ENCODE measurements around the gene ZFY. TPM values are rescaled to one million over a fixed set of nuclear protein-coding genes. Genes with fewer than 3 reads are reported as not detected.
"Not testable (repeated sequence)": the region's sequence is repeated elsewhere in the genome, so short reads cannot be mapped to it uniquely, and the experiment has no call there.

Gene ZFY
- total and polyA plus RNA-seq, 5 donors from 2014 or later, result 10.0 TPM; not detected in 4

DNA sequence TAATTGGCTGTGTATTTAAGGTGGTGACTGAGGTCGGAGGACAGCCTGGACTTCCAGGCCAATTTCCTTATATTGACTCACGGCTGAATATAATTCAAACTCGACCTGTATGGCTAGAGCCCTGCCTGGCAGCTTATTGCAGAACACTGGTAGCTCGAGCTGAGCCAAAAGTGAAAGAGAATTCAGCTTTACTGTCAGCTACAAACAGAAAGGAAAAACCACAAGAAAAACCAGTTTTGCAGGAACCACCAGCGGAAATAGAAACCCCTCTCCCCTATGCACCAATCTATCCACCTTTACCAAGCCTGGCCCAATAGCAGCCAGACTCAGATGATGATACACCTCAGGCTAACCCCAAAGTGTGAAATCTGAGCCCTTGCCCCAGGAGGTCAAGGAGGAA is 68.7 kb downstream of the ZFY start:
- Mint-ChIP-seq H3K9me3 (no peaks in the 10 kb centered on the region), H3K27ac (peak overlapping the region in 1 of 3 donors; percentile 98), H3K4me1 (peaks cover 0 to 38% (median 18%) of the 10 kb centered on the region in 4 donors), H3K4me3 (peak overlapping the region in 1 of 4 donors; percentile 98), H3K36me3 (no peaks in the 10 kb centered on the region), H3K27me3 (no peaks in the 10 kb centered on the region)
- Histone ChIP-seq H3K4me3 (ENCODE audit: low read depth, low read length) (peak overlapping the region; percentile 91), H3K27me3 (ENCODE audit: control insufficient read depth, insufficient read depth, low read length) (no peaks in the 10 kb centered on the region), H3K36me3 (ENCODE audit: control insufficient read depth, insufficient read depth, low read length) (peaks cover 3% of the 10 kb centered on the region), H3K4me1 (ENCODE audit: control insufficient read depth, insufficient read depth, low read length, poor library complexity, severe bottlenecking) (peaks cover 5% of the 10 kb centered on the region), H3K9me3 (ENCODE audit: control insufficient read depth in 2 of 2, low read length in 2 of 2) (no peaks in the 10 kb centered on the region), H3K27ac (ENCODE audit: insufficient read depth, low read length, poor library complexity, severe bottlenecking) (peak overlapping the region; percentile 79)
- DNase-seq, result peak in 1 of 3 donors; percentile 1
- ATAC-seq (ENCODE audit: low read depth in 2 of 2), result peak; percentile 51 to 65

DNA sequence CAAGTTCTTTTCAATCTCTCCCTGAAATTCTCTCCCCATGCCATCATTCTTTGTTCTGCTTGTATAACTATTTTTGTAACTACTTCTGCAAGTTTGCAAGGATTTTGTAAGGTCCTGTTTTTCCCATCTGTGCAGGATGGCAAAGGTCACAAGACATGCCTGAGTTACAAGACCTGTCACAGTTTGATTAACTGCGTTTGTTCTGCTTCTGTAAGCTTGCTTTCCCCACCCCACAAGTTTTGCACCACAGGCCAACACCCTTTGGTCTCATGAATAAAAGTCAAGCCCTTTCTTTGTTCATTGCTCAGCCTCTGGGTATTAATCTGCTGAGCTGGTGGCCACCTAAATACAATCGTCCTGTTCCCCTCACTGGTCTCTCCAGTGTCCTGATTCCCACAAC is 70.8 kb downstream of the ZFY start:
- H3K4me3 ChIP-seq (ENCODE audit: low read depth, low read length), result peak overlapping the region; percentile 11
- H3K9me3 ChIP-seq (ENCODE audit: control insufficient read depth in 2 of 2, low read length in 2 of 2); H3K36me3 ChIP-seq (ENCODE audit: control insufficient read depth, insufficient read depth, low read length); H3K4me1 ChIP-seq (ENCODE audit: control insufficient read depth, insufficient read depth, low read length, poor library complexity, severe bottlenecking); H3K9me3 Mint-ChIP-seq; H3K27ac Mint-ChIP-seq; H3K27me3 ChIP-seq (ENCODE audit: control insufficient read depth, insufficient read depth, low read length); H3K36me3 Mint-ChIP-seq; DNase-seq; H3K27me3 Mint-ChIP-seq; H3K27ac ChIP-seq (ENCODE audit: insufficient read depth, low read length, poor library complexity, severe bottlenecking); ATAC-seq (ENCODE audit: low read depth in 2 of 2): not testable (repeated sequence)
- peaks cover 0 to 43% (median 19%) of the 10 kb centered on the region in 4 donors for H3K4me1 Mint-ChIP-seq
- peak overlapping the region in 1 of 4 donors; percentile 79 for H3K4me3 Mint-ChIP-seq

DNA sequence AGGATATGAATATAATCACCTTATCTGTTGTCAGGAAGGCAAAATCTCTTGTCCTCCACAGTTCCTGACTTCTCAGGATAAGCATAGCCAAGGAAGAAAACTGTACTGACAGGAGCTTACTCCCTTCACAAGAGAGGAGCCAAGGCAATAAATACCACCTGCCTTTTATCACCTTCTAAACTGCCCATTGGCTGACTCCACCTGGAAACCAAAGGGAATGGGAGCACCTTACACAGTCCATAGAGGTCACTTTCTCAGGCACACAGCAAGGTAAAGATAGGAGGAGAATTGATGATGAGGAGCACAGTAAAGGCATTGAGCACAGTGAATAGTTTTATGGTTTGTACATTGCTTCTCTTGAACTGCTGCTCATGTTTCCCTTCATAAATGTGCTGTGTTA is 72.8 kb downstream of the ZFY start:
- Histone ChIP-seq H3K4me1 (ENCODE audit: control insufficient read depth, insufficient read depth, low read length, poor library complexity, severe bottlenecking) (peaks cover 5% of the 10 kb centered on the region), H3K36me3 (ENCODE audit: control insufficient read depth, insufficient read depth, low read length) (peaks cover 4% of the 10 kb centered on the region), H3K27me3 (ENCODE audit: control insufficient read depth, insufficient read depth, low read length) (no peaks in the 10 kb centered on the region), H3K9me3 (ENCODE audit: control insufficient read depth in 2 of 2, low read length in 2 of 2) (no peaks in the 10 kb centered on the region), H3K4me3 (ENCODE audit: low read depth, low read length) (no peak overlapping the region), H3K27ac (ENCODE audit: insufficient read depth, low read length, poor library complexity, severe bottlenecking) (no peak overlapping the region)
- ATAC-seq (ENCODE audit: low read depth in 2 of 2), result no peak
- no peak overlapping the region for H3K4me3 Mint-ChIP-seq
- no peaks in the 10 kb centered on the region for H3K36me3 Mint-ChIP-seq
- no peaks in the 10 kb centered on the region for H3K27me3 Mint-ChIP-seq
- H3K27ac Mint-ChIP-seq, result no peak overlapping the region
- no peak for DNase-seq
- H3K4me1 Mint-ChIP-seq, result peaks cover 0 to 35% (median 17%) of the 10 kb centered on the region in 4 donors
- no peaks in the 10 kb centered on the region for H3K9me3 Mint-ChIP-seq

- H3K4me3 Mint-ChIP-seq, result no peak overlapping the region
- no peaks in the 10 kb centered on the region for H3K27me3 Mint-ChIP-seq
- peaks cover 4% of the 10 kb centered on the region for H3K36me3 ChIP-seq (ENCODE audit: control insufficient read depth, insufficient read depth, low read length)
- peaks cover 0 to 35% (median 14%) of the 10 kb centered on the region in 4 donors for H3K4me1 Mint-ChIP-seq
- no peaks in the 10 kb centered on the region for H3K27me3 ChIP-seq (ENCODE audit: control insufficient read depth, insufficient read depth, low read length)
- H3K27ac ChIP-seq (ENCODE audit: insufficient read depth, low read length, poor library complexity, severe bottlenecking), result no peak overlapping the region
- H3K9me3 Mint-ChIP-seq, result no peaks in the 10 kb centered on the region
- no peak overlapping the region for H3K4me3 ChIP-seq (ENCODE audit: low read depth, low read length)
- H3K9me3 ChIP-seq (ENCODE audit: control insufficient read depth in 2 of 2, low read length in 2 of 2), result no peaks in the 10 kb centered on the region
- no peak for DNase-seq
- no peaks in the 10 kb centered on the region for H3K36me3 Mint-ChIP-seq
- no peak for ATAC-seq (ENCODE audit: low read depth in 2 of 2)
- H3K27ac Mint-ChIP-seq, result no peak overlapping the region
- no peaks in the 10 kb centered on the region for H3K4me1 ChIP-seq (ENCODE audit: control insufficient read depth, insufficient read depth, low read length, poor library complexity, severe bottlenecking)
These were observed 77.0 kb downstream of the ZFY start for GRCh38 chrY:3012226-3012625.

- H3K4me1 ChIP-seq (ENCODE audit: control insufficient read depth, insufficient read depth, low read length, poor library complexity, severe bottlenecking), result no peaks in the 10 kb centered on the region
- no peaks in the 10 kb centered on the region for H3K36me3 ChIP-seq (ENCODE audit: control insufficient read depth, insufficient read depth, low read length)
- no peak overlapping the region for H3K27ac ChIP-seq (ENCODE audit: insufficient read depth, low read length, poor library complexity, severe bottlenecking)
- Mint-ChIP-seq H3K36me3 (no peaks in the 10 kb centered on the region), H3K4me3 (no peak overlapping the region), H3K27ac (peak overlapping the region in 1 of 3 donors; percentile 58), H3K27me3 (no peaks in the 10 kb centered on the region), H3K9me3 (no peaks in the 10 kb centered on the region), H3K4me1 (peaks cover 0 to 46% (median 10%) of the 10 kb centered on the region in 4 donors)
- H3K9me3 ChIP-seq (ENCODE audit: control insufficient read depth in 2 of 2, low read length in 2 of 2), result no peaks in the 10 kb centered on the region
- H3K27me3 ChIP-seq (ENCODE audit: control insufficient read depth, insufficient read depth, low read length), result no peaks in the 10 kb centered on the region
- DNase-seq, result no peak
- ATAC-seq (ENCODE audit: low read depth in 2 of 2), result no peak
- H3K4me3 ChIP-seq (ENCODE audit: low read depth, low read length), result no peak overlapping the region
These were observed 81.4 kb downstream of the ZFY start for GRCh38 chrY:3016594-3016993.

DNA sequence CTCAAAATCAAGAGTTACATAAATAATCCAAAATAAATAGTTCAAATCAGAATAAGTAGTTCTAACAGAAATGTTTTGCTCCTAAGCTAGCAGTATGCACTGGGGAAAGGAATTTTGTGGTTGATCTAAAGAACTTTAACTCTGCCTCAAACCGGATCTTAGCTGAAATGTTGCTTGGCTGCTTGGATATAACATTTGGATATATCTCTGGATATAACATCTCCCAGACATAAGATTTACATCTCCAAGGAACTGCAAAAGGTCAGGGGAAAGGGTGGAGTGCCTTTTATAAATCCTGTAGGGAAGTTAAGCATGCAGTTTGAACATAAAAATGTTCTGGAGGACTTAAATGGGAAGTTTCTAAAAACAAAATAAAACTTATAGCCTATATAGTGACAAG is 83.4 kb downstream of the ZFY start:
- no peaks in the 10 kb centered on the region for H3K27me3 ChIP-seq (ENCODE audit: control insufficient read depth, insufficient read depth, low read length)
- Mint-ChIP-seq H3K27me3 (no peaks in the 10 kb centered on the region), H3K4me3 (no peak overlapping the region), H3K27ac (no peak overlapping the region), H3K9me3 (no peaks in the 10 kb centered on the region), H3K36me3 (no peaks in the 10 kb centered on the region), H3K4me1 (peaks cover 0 to 48% (median 13%) of the 10 kb centered on the region in 4 donors)
- DNase-seq (no peak), ATAC-seq (ENCODE audit: low read depth in 2 of 2) (no peak)
- H3K4me3 ChIP-seq (ENCODE audit: low read depth, low read length), result no peak overlapping the region
- H3K36me3 ChIP-seq (ENCODE audit: control insufficient read depth, insufficient read depth, low read length), result no peaks in the 10 kb centered on the region
- no peaks in the 10 kb centered on the region for H3K9me3 ChIP-seq (ENCODE audit: control insufficient read depth in 2 of 2, low read length in 2 of 2)
- no peak overlapping the region for H3K27ac ChIP-seq (ENCODE audit: insufficient read depth, low read length, poor library complexity, severe bottlenecking)
- no peaks in the 10 kb centered on the region for H3K4me1 ChIP-seq (ENCODE audit: control insufficient read depth, insufficient read depth, low read length, poor library complexity, severe bottlenecking)

- peak overlapping the region in 1 of 3 donors; percentile 93 for H3K27ac Mint-ChIP-seq
- Histone ChIP-seq H3K36me3 (ENCODE audit: control insufficient read depth, insufficient read depth, low read length) (no peaks in the 10 kb centered on the region), H3K9me3 (ENCODE audit: control insufficient read depth in 2 of 2, low read length in 2 of 2) (no peaks in the 10 kb centered on the region), H3K4me3 (ENCODE audit: low read depth, low read length) (no peak overlapping the region), H3K27me3 (ENCODE audit: control insufficient read depth, insufficient read depth, low read length) (no peaks in the 10 kb centered on the region), H3K27ac (ENCODE audit: insufficient read depth, low read length, poor library complexity, severe bottlenecking) (no peak overlapping the region), H3K4me1 (ENCODE audit: control insufficient read depth, insufficient read depth, low read length, poor library complexity, severe bottlenecking) (no peaks in the 10 kb centered on the region)
- H3K9me3 Mint-ChIP-seq, result no peaks in the 10 kb centered on the region
- H3K4me3 Mint-ChIP-seq, result no peak overlapping the region
- no peaks in the 10 kb centered on the region for H3K36me3 Mint-ChIP-seq
- peaks cover 0 to 50% (median 13%) of the 10 kb centered on the region in 4 donors for H3K4me1 Mint-ChIP-seq
- no peak for DNase-seq
- no peaks in the 10 kb centered on the region for H3K27me3 Mint-ChIP-seq
- no peak for ATAC-seq (ENCODE audit: low read depth in 2 of 2)
These were observed 84.4 kb downstream of the ZFY start for GRCh38 chrY:3019584-3019983.

- H3K4me1 ChIP-seq (ENCODE audit: control insufficient read depth, insufficient read depth, low read length, poor library complexity, severe bottlenecking), result no peaks in the 10 kb centered on the region
- peaks cover 0 to 43% (median 15%) of the 10 kb centered on the region in 4 donors for H3K4me1 Mint-ChIP-seq
These were observed 86.0 kb downstream of the ZFY start for GRCh38 chrY:3021176-3021575.

More at GRCh38 chrY:3021176-3021575, 86.0 kb downstream of the ZFY start:
- Histone ChIP-seq H3K9me3 (ENCODE audit: control insufficient read depth in 2 of 2, low read length in 2 of 2) (no peaks in the 10 kb centered on the region), H3K4me3 (ENCODE audit: low read depth, low read length) (no peak overlapping the region), H3K27ac (ENCODE audit: insufficient read depth, low read length, poor library complexity, severe bottlenecking) (no peak overlapping the region), H3K27me3 (ENCODE audit: control insufficient read depth, insufficient read depth, low read length) (no peaks in the 10 kb centered on the region), H3K36me3 (ENCODE audit: control insufficient read depth, insufficient read depth, low read length) (no peaks in the 10 kb centered on the region)
- Mint-ChIP-seq H3K27me3 (no peaks in the 10 kb centered on the region), H3K4me3 (no peak overlapping the region), H3K36me3 (no peaks in the 10 kb centered on the region), H3K9me3 (no peaks in the 10 kb centered on the region), H3K27ac (no peak overlapping the region)
- DNase-seq, result no peak
- no peak for ATAC-seq (ENCODE audit: low read depth in 2 of 2)
